Neuron (in vitro differentiated cells): Measurements from ENCODE around the gene ALG14.
"Not testable (repeated sequence)": the region's sequence is repeated elsewhere in the genome, so short reads cannot be mapped to it uniquely, and the experiment has no call there.

Experiments
- H2AFZ ChIP-seq: one replicate; pipeline ENCODE4 v1.6.1; 2013; ENCODE audit warnings: low read depth, mild to moderate bottlenecking, inconsistent platforms, low read length, moderate library complexity
- H3K27me3 ChIP-seq: one replicate; pipeline ENCODE4 v1.6.1; 2013; ENCODE audit warnings: low read length; ENCODE audit not compliant: insufficient read depth
- H3K36me3 ChIP-seq: one replicate; pipeline ENCODE4 v1.6.1; 2013; ENCODE audit warnings: low read length; ENCODE audit not compliant: insufficient read depth
- H3K4me1 ChIP-seq: one replicate; pipeline ENCODE4 v1.6.1; 2013; ENCODE audit warnings: low read length; ENCODE audit not compliant: insufficient read depth
- H3K4me3 ChIP-seq: 2 replicates; pipeline ENCODE4 v1.5.1; 2013; ENCODE audit warnings: mild to moderate bottlenecking, low read length, moderate library complexity
- H3K9me3 ChIP-seq: one replicate; pipeline ENCODE4 v1.6.1; 2013; ENCODE audit warnings: low read length

Gene ALG14

GRCh38 chr1:95023399-95024043 is 49.2 kb downstream of the ALG14 start:
- Histone ChIP-seq H3K4me3 (no peak overlapping the region), H3K4me1 (peaks cover 4% of the 10 kb centered on the region), H3K36me3 (no peaks in the 10 kb centered on the region), H3K9me3 (peaks cover 3% of the 10 kb centered on the region), H3K27me3 (no peaks in the 10 kb centered on the region), H2AFZ (no peak overlapping the region)

GRCh38 chr1:95022644-95022926 is 50.2 kb downstream of the ALG14 start:
- no peaks in the 10 kb centered on the region for H3K36me3 ChIP-seq
- no peaks in the 10 kb centered on the region for H3K27me3 ChIP-seq
- no peak overlapping the region for H3K4me3 ChIP-seq
- no peak overlapping the region for H2AFZ ChIP-seq
- peaks cover 3% of the 10 kb centered on the region for H3K9me3 ChIP-seq
- H3K4me1 ChIP-seq, result peaks cover 6% of the 10 kb centered on the region

GRCh38 chr1:95021805-95022643 is 50.7 kb downstream of the ALG14 start:
- Histone ChIP-seq H3K27me3 (no peaks in the 10 kb centered on the region), H3K4me3 (no peak overlapping the region), H3K9me3 (peaks cover 3% of the 10 kb centered on the region), H3K36me3 (no peaks in the 10 kb centered on the region), H2AFZ (no peak overlapping the region), H3K4me1 (peaks cover 6% of the 10 kb centered on the region)

GRCh38 chr1:95021119-95021518 is 51.6 kb downstream of the ALG14 start:
- no peaks in the 10 kb centered on the region for H3K27me3 ChIP-seq
- no peak overlapping the region for H2AFZ ChIP-seq
- H3K9me3 ChIP-seq, result no peaks in the 10 kb centered on the region

GRCh38 chr1:95019466-95019865 is 53.3 kb downstream of the ALG14 start:
- H3K27me3 ChIP-seq, H2AFZ ChIP-seq, H3K36me3 ChIP-seq, H3K4me1 ChIP-seq, H3K9me3 ChIP-seq, H3K4me3 ChIP-seq: not testable (repeated sequence)

More at GRCh38 chr1:95021119-95021518, 51.6 kb downstream of the ALG14 start:
- Histone ChIP-seq H3K4me3 (no peak overlapping the region), H3K36me3 (no peaks in the 10 kb centered on the region), H3K4me1 (peaks cover 6% of the 10 kb centered on the region)

DNA sequence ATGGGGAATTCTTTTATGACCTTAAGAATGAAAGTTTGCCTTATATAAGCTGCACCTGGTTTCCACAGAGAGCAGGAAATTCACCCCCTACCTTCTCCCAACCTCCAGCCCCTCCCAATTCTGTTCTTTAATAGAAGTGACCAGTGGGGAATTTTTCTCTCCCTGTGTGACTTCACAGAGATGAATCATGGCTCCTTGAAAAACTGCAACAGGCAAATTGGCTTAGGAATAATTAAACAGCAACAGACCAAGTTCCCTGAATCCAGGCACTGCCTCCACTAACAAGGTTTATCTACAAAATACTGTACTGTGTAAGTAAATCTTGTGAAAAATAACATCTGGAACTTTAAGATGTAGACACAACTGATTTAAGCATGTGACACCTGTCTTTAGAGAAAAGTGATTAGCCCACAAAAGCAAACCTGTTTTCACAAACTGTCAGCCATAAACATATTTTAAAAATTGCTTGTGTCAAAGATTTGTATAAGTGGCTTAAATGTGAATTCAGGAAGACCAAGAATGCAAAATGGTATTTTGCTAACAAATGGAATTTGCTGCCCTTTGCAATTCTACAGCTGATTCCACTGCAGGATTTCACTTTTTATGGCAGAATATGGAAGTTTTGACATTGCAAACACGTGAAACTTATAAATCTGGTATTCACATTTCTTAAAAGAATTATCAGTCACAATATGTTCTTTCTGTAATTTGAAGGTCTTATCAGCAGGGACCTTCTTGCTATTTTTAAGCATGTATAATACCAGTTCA is 54.0 kb downstream of the ALG14 start:
- H3K27me3 ChIP-seq, result no peaks in the 10 kb centered on the region
- H3K4me1 ChIP-seq, result peaks cover 6% of the 10 kb centered on the region
- H3K9me3 ChIP-seq, result no peaks in the 10 kb centered on the region
- H3K36me3 ChIP-seq, result no peaks in the 10 kb centered on the region
- H3K4me3 ChIP-seq, result no peak overlapping the region
- no peak overlapping the region for H2AFZ ChIP-seq

- Histone ChIP-seq H2AFZ (no peak overlapping the region), H3K4me1 (peaks cover 6% of the 10 kb centered on the region), H3K27me3 (no peaks in the 10 kb centered on the region), H3K36me3 (no peaks in the 10 kb centered on the region), H3K4me3 (no peak overlapping the region), H3K9me3 (no peaks in the 10 kb centered on the region)
These were observed 55.0 kb downstream of the ALG14 start for GRCh38 chr1:95017775-95018174.

DNA sequence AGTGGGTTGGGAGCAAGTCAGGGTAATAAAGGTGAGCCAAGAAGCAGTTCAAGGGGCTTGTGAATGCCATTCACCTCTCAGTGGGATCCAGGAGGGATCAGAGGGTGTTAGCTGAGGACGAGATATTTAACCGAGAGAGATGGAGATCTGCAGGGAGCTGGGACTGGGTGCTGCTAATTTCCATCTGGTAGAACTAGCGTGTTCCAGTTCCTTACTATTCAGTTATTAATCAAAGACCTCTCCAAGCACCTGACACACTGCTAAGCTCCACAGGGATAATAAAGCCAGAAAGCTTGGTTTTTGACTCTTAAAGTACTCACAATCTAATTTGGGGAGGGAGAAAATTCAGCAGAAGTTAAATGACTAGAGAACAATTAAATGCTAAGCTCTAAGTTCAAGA is 57.7 kb downstream of the ALG14 start:
- H2AFZ ChIP-seq, result no peak overlapping the region
- H3K4me3 ChIP-seq, result no peak overlapping the region
- H3K36me3 ChIP-seq, result no peaks in the 10 kb centered on the region
- H3K9me3 ChIP-seq, result no peaks in the 10 kb centered on the region
- peaks cover 6% of the 10 kb centered on the region for H3K4me1 ChIP-seq
- H3K27me3 ChIP-seq, result no peaks in the 10 kb centered on the region

DNA sequence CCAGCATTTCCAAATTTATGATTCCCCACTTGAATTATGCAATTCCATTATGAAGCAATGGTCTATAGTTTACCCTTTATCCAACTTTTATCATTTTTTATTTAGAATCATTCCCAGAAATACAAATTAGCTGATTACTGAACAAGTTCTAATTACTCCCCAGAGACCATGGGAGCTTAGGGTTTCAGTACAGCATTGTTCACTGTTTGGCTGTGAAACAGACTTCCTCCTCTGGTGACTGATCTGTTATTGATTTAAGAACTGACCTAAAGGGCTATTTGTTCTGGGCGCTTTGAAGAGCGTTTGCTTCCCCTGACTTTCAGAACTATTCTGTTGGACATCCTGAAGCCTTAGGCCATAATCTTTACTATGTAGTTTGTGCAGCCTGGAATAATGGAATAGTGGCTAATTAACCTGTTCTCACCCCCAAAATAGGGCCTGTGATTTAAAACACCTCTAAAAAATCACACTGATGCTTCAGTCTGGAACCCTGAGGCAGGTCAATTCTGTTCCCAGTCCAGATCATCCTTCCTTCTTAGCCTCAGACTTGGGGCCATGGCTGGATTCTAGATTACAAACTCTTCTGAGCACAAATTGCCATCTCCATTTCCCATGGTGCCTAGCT is 58.7 kb downstream of the ALG14 start:
- H3K4me1 ChIP-seq, result peaks cover 6% of the 10 kb centered on the region
- H3K4me3 ChIP-seq, result no peak overlapping the region
- no peaks in the 10 kb centered on the region for H3K9me3 ChIP-seq

DNA sequence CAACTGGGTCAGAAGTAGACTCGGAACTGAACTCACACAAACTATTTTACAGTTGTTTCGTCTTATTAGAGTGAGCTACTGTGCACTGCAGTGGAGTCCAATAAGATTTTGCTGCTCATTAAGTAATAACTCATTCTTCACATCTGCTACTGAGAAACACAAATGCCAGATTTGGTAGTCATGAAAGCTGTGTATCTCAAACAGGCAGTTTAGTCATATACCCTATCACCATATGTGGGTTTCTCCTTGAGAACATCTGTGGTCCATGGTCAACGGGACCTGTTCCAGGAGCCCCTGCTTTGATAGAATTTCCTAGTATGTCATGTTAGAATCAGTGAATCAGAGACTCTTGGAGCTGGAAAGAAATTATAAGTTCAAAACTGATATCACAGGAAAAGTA is 60.4 kb downstream of the ALG14 start:
- H3K27me3 ChIP-seq, result no peaks in the 10 kb centered on the region
- no peak overlapping the region for H3K4me3 ChIP-seq
- H3K36me3 ChIP-seq, result no peaks in the 10 kb centered on the region
- H2AFZ ChIP-seq, result no peak overlapping the region
- H3K4me1 ChIP-seq, result no peaks in the 10 kb centered on the region
- H3K9me3 ChIP-seq, result no peaks in the 10 kb centered on the region

More for the DNA sequence above, 58.7 kb downstream of the ALG14 start:
- Histone ChIP-seq H2AFZ (no peak overlapping the region), H3K36me3 (no peaks in the 10 kb centered on the region), H3K27me3 (no peaks in the 10 kb centered on the region)

DNA sequence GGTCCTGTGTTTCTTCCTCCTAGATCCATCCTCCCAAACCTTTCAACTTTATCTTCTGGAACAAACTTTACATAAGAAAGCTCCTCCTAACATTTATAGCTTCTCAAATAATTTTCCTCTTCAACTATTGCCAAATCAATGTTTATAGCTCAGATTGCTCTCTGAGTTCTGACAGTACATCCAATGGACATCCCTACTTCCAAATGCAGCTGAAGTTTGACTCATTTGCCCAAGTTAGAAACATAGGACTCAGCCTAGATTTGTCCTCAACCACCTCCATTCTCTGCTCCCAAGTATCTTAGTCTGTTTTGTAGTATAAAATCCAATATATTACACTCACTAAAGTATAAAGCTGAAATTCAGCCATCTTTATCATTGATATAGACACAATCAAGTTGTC is 62.6 kb downstream of the ALG14 start:
- Histone ChIP-seq H3K27me3 (no peaks in the 10 kb centered on the region), H3K9me3 (no peaks in the 10 kb centered on the region), H3K36me3 (no peaks in the 10 kb centered on the region)

DNA sequence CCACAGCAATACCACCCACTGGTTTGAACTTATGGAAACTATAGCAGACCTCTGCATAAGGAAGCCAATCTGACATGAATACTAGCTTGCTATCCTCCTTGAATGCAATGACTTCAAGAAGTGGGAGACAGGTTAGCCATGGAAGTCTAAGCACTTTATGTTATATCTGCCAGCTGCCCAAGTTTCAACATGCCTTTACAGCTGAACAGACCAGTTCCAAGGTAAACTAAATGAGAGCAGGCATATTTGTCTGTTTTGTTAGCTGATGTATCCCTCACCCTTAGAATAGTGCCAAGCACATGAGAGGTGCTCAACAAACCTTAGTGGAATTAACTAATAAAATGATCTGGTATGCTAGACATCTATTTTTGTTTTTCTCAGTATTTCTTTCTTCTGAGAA is 65.1 kb downstream of the ALG14 start:
- Histone ChIP-seq H2AFZ (no peak overlapping the region), H3K27me3 (no peaks in the 10 kb centered on the region), H3K9me3 (no peaks in the 10 kb centered on the region), H3K4me1 (peaks cover 5% of the 10 kb centered on the region), H3K36me3 (no peaks in the 10 kb centered on the region), H3K4me3 (no peak overlapping the region)

More for the DNA sequence above, 62.6 kb downstream of the ALG14 start:
- Histone ChIP-seq H3K4me3 (no peak overlapping the region), H2AFZ (no peak overlapping the region), H3K4me1 (no peaks in the 10 kb centered on the region)

DNA sequence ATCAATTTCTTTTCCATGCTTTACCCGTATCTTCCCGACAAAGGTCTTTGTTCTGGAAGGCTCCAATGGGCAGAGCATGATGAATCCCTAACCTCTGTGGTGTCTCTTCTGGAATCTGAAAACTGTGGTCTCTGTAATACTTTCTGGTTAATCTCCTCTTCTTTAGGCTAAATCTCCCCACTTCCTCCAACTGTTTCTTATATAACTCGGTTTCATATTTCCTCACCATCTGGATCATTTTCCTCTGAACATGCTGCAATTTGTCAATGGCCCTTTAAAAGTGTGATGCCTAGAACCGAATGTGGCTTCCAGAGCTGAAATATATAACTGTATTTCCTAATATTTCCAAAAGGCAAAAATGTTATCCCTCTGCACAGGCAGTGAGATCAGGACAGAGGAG is 66.1 kb downstream of the ALG14 start:
- H3K27me3 ChIP-seq, result no peaks in the 10 kb centered on the region
- H3K36me3 ChIP-seq, result no peaks in the 10 kb centered on the region
- H2AFZ ChIP-seq, result no peak overlapping the region
- H3K9me3 ChIP-seq, result no peaks in the 10 kb centered on the region
- H3K4me3 ChIP-seq, result no peak overlapping the region
- peaks cover 14% of the 10 kb centered on the region for H3K4me1 ChIP-seq
